GM19023 (cell line): ENCODE results near the gene BRAF.
A peak's percentile ranks its signal among the peaks of the same experiment; 100 is the strongest.
"Not testable (repeated sequence)": the region's sequence is repeated elsewhere in the genome, so short reads cannot be mapped to it uniquely, and the experiment has no call there.

ENCODE experiments used
- ATAC-seq: cut with Tn5 transposase; IDR thresholded peaks from one replicate; pipeline ENCODE4 v1.9.1; 2021; ENCODE audit warnings: mild to moderate bottlenecking, moderate library complexity; ENCODE audit not compliant: unreplicated experiment

Gene BRAF

GRCh38 chr7:140719721-140720120, 205.0 kb downstream of the BRAF start:
- ATAC-seq: no peak

- no peak for ATAC-seq
Measured at GRCh38 chr7:140714331-140715040, 210.2 kb downstream of the BRAF start.

- not testable (repeated sequence) for ATAC-seq
Measured at GRCh38 chr7:140712392-140712791, 212.3 kb downstream of the BRAF start.

GRCh38 chr7:140708764-140709163, 216.0 kb downstream of the BRAF start:
- not testable (repeated sequence) for ATAC-seq

- ATAC-seq: no peak
Measured at GRCh38 chr7:140707132-140707531, 217.6 kb downstream of the BRAF start.

GRCh38 chr7:140704205-140704604, 220.5 kb downstream of the BRAF start:
- no peak for ATAC-seq

GRCh38 chr7:140702774-140703173, 222.0 kb downstream of the BRAF start:
- ATAC-seq: no peak

- ATAC-seq: no peak
Measured at GRCh38 chr7:140698477-140698876, 226.3 kb downstream of the BRAF start.

GRCh38 chr7:140697447-140698143, 227.1 kb downstream of the BRAF start:
- no peak for ATAC-seq

- peak; percentile 93 for ATAC-seq
Measured at GRCh38 chr7:140696680-140697446, 227.9 kb downstream of the BRAF start, which contains the start of gene NDUFB2. TSS of gene NDUFB2 (plus strand) at chr7:140696708. CDS start at chr7:140696745, 37 bp downstream.

- ATAC-seq: no peak
Measured at GRCh38 chr7:140696024-140696679, 228.6 kb downstream of the BRAF start.

GRCh38 chr7:140695381-140695780, 229.3 kb downstream of the BRAF start:
- ATAC-seq: no peak

GRCh38 chr7:140694592-140694991, 230.1 kb downstream of the BRAF start:
- no peak for ATAC-seq

- ATAC-seq: not testable (repeated sequence)
Measured at GRCh38 chr7:140693849-140694248, 230.9 kb downstream of the BRAF start.

GRCh38 chr7:140691376-140692045, 233.2 kb downstream of the BRAF start:
- ATAC-seq: no peak

- ATAC-seq: no peak
Measured at GRCh38 chr7:140689199-140690152, 235.3 kb downstream of the BRAF start.

- no peak for ATAC-seq
Measured at GRCh38 chr7:140688341-140688740, 236.4 kb downstream of the BRAF start.

GRCh38 chr7:140686921-140687320, 237.8 kb downstream of the BRAF start:
- no peak for ATAC-seq

GRCh38 chr7:140685407-140686087, 239.2 kb downstream of the BRAF start:
- ATAC-seq: no peak
